ENCODE results near the gene LRFN2.

The LRFN2 gene

GRCh38 chr6:40383348-40384115 lies 203.6 kb downstream of the LRFN2 start:
- TF ChIP-seq ZFX (IDR thresholded peaks at IDR 0.05; ENCODE audit: borderline replicate concordance) (no peak), CTCF (IDR thresholded peaks at IDR 0.05) (no peak)
- no peak overlapping the region for H3K27ac ChIP-seq

- no peak overlapping the region for H3K27ac ChIP-seq
- TF ChIP-seq ZFX (IDR thresholded peaks at IDR 0.05; ENCODE audit: borderline replicate concordance) (no peak), CTCF (IDR thresholded peaks at IDR 0.05) (no peak)
Measured at GRCh38 chr6:40380271-40380670, 206.9 kb downstream of the LRFN2 start.

GRCh38 chr6:40379811-40380210 lies 207.4 kb downstream of the LRFN2 start:
- no peak for TF ChIP-seq CTCF (IDR thresholded peaks at IDR 0.05)
- TF ChIP-seq ZFX (IDR thresholded peaks at IDR 0.05; ENCODE audit: borderline replicate concordance): no peak
- H3K27ac ChIP-seq: no peak overlapping the region

- no peak overlapping the region for H3K27ac ChIP-seq
- TF ChIP-seq CTCF (IDR thresholded peaks at IDR 0.05) (no peak), ZFX (IDR thresholded peaks at IDR 0.05; ENCODE audit: borderline replicate concordance) (no peak)
Measured at GRCh38 chr6:40378725-40379074, 208.5 kb downstream of the LRFN2 start.

GRCh38 chr6:40378071-40378724 lies 209.0 kb downstream of the LRFN2 start:
- TF ChIP-seq CTCF (IDR thresholded peaks at IDR 0.05): no peak
- TF ChIP-seq ZFX (IDR thresholded peaks at IDR 0.05; ENCODE audit: borderline replicate concordance): no peak
- no peak overlapping the region for H3K27ac ChIP-seq

GRCh38 chr6:40377173-40377806 lies 209.9 kb downstream of the LRFN2 start:
- TF ChIP-seq CTCF (IDR thresholded peaks at IDR 0.05) (no peak), ZFX (IDR thresholded peaks at IDR 0.05; ENCODE audit: borderline replicate concordance) (no peak)
- no peak overlapping the region for H3K27ac ChIP-seq

Measured in 22Rv1 (cell line).